Lower leg skin (tissue), 3 donors: ENCODE data around the gene VIPAS39.

Experiments
- POLR2A ChIP-seq, 2 donors: fragments of 450-650 bp; IDR thresholded peaks; one replicate each; pipeline ENCODE4 v1.6.1; 2016 to 2017; ENCODE audit warnings: antibody characterized with exemption in 2 of 2, mild to moderate bottlenecking in 1 of 2, moderate library complexity in 1 of 2
- TF ChIP-seq, protein P1 (sequence below), 3 donors: fragments of 450-650 bp; IDR thresholded peaks; one replicate each; pipeline ENCODE4 v1.5.1; 2016; ENCODE audit warnings: antibody characterized with exemption in 3 of 3, mild to moderate bottlenecking in 3 of 3, moderate library complexity in 2 of 3

DNA sequence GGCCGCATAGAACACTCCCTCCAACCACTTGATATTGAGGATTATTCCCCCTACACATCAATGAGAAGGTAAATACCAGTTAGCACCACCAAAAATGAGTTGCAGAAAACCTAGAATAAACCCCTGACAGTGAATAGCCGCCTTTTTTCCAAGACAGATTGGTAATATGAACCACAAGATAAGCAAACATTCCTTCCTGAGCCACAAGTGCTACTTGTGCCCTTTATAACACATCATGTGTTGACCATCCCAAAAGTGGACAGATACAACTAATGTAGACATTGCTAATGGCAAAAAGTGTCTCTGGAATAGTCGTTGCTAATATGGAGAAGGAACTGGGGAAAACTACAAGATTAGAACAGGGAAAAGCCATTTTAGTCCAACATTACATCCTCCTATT is 51.3 kb downstream of the VIPAS39 start:
- TF ChIP-seq POLR2A (IDR thresholded peaks at IDR 0.05) = no peak
- TF ChIP-seq, protein P1, sequence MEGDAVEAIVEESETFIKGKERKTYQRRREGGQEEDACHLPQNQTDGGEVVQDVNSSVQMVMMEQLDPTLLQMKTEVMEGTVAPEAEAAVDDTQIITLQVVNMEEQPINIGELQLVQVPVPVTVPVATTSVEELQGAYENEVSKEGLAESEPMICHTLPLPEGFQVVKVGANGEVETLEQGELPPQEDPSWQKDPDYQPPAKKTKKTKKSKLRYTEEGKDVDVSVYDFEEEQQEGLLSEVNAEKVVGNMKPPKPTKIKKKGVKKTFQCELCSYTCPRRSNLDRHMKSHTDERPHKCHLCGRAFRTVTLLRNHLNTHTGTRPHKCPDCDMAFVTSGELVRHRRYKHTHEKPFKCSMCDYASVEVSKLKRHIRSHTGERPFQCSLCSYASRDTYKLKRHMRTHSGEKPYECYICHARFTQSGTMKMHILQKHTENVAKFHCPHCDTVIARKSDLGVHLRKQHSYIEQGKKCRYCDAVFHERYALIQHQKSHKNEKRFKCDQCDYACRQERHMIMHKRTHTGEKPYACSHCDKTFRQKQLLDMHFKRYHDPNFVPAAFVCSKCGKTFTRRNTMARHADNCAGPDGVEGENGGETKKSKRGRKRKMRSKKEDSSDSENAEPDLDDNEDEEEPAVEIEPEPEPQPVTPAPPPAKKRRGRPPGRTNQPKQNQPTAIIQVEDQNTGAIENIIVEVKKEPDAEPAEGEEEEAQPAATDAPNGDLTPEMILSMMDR (IDR thresholded peaks at IDR 0.05) = no peak
